Sigmoid colon (tissue), 7 donors: ENCODE data around the gene ACOX2. TPM values are rescaled to one million over a fixed set of nuclear protein-coding genes. Genes with fewer than 3 reads are reported as not detected.
"Not testable (repeated sequence)": the region's sequence is repeated elsewhere in the genome, so short reads cannot be mapped to it uniquely, and the experiment has no call there.

Experiments
- DNase-seq: peaks from one replicate; pipeline ENCODE4 v3.0.0-alpha.2; 2019
- H3K27ac ChIP-seq, 4 donors: fragments of 200-600 bp; sonication (generic); one replicate each; pipeline ENCODE4 v1.5.1; 2016 to 2019; ENCODE audit warnings: mild to moderate bottlenecking in 1 of 4
- H3K27me3 ChIP-seq, 3 donors: fragments of 200-600 bp; sonication (generic); one replicate each; pipeline ENCODE4 v1.5.1; 2019; ENCODE audit warnings: mild to moderate bottlenecking in 1 of 3
- H3K36me3 ChIP-seq, 4 donors: fragments of 200-600 bp; sonication (generic); one replicate each; pipeline ENCODE4 v1.5.1; 2016 to 2019
- H3K4me1 ChIP-seq, 4 donors: fragments of 200-600 bp; sonication (generic); one replicate each; pipeline ENCODE4 v1.5.1; 2017 to 2019
- H3K4me3 ChIP-seq, 4 donors: fragments of 200-600 bp; sonication (generic); one replicate each; pipeline ENCODE4 v1.5.1; 2017 to 2019; ENCODE audit warnings: mild to moderate bottlenecking in 2 of 4, moderate library complexity in 1 of 4
- H3K9me3 ChIP-seq, 4 donors: fragments of 200-600 bp in 3 of 4; sonication (generic) in 3 of 4; one replicate each; pipeline versions ENCODE4 v1.5.1 to v1.6.1; 2013 to 2019
- EP300 ChIP-seq, 4 donors: sonication (generic); formaldehyde crosslinking; IDR thresholded peaks; one replicate each; pipeline ENCODE4 v1.6.1; 2017; ENCODE audit warnings: antibody characterized with exemption in 4 of 4
- POLR2A ChIP-seq, 2 donors: fragments of 450-650 bp; IDR thresholded peaks; one replicate each; pipeline ENCODE4 v1.6.1; 2016; ENCODE audit warnings: antibody characterized with exemption in 2 of 2, mild to moderate bottlenecking in 2 of 2, moderate library complexity in 2 of 2
- POLR2AphosphoS5 ChIP-seq, 4 donors: sonication (generic); formaldehyde crosslinking; IDR thresholded peaks; one replicate each; pipeline ENCODE4 v1.6.1; 2017; ENCODE audit warnings: antibody characterized with exemption in 4 of 4
- WGBS, 2 donors: extraction: QIAGEN DNeasy Blood & Tissue Kit; methylation state at CpG; one replicate each; pipeline ENCODE4 v1.1.7; 2013; 5-methylcytosine and 5-hydroxymethylcytosine counted together
- intact Hi-C: fragments of 100-400 bp; cut with DNase I; formaldehyde crosslinking; loops from one replicate; pipeline ENCODE4 v1.15.1; 2023
- polyA plus RNA-seq, 3 donors: library from polyadenylated mRNA; stranded (reverse); fragments of 200-250 nt; gene quantifications; one replicate each; pipeline ENCODE4 v1.2.3, GENCODE V29; 2013
- total RNA-seq, 4 donors: library from RNA; depleted of rRNA; stranded (reverse); fragments of >200 nt; gene quantifications; one replicate each; pipeline ENCODE4 v1.1.0, GENCODE V29; 2016
- TF ChIP-seq, protein P1 (sequence below), 4 experiments: fragments of 450-650 bp in 3 of 4; fragments of 200-600 bp in 1 of 4; IDR thresholded peaks; one replicate each; pipeline ENCODE4 v1.5.1; 2016 to 2019; ENCODE audit warnings: antibody characterized with exemption in 4 of 4, mild to moderate bottlenecking in 3 of 4, moderate library complexity in 2 of 4
- donor health status: healthy with polysubstance abuse.
- donor health status: Bipolar disorder and iron deficiency.
- donor health status: healthy.

ACOX2 gene
- total and polyA plus RNA-seq, 7 donors: 6.9 to 35.8 (median 26.0) TPM

GRCh38 chr3:58529516-58530353 lies 7.3 kb downstream of the ACOX2 start:
- whole genome bisulfite sequencing, 2 donors: 89% methylated on average over 15 of the region's 15 CpGs
- Histone ChIP-seq H3K4me3 (no peak overlapping the region), H3K27me3 (no peaks in the 10 kb centered on the region), H3K27ac (no peak overlapping the region), H3K4me1 (peaks cover 0 to 18% (median 11%) of the 10 kb centered on the region in 4 donors), H3K36me3 (peaks cover 11 to 89% (median 21%) of the 10 kb centered on the region in 4 donors), H3K9me3 (no peaks in the 10 kb centered on the region)
- intact Hi-C loops: loop anchor here (5.0 kb wide), 1 partner anchor 222 kb away; the partner anchor contains the start of genes HTD2 and RPP14
- TF ChIP-seq EP300 (IDR thresholded peaks at IDR 0.05) (no peak), POLR2A (IDR thresholded peaks at IDR 0.05) (no peak), POLR2AphosphoS5 (IDR thresholded peaks at IDR 0.05) (no peak)
- TF ChIP-seq, protein P1, sequence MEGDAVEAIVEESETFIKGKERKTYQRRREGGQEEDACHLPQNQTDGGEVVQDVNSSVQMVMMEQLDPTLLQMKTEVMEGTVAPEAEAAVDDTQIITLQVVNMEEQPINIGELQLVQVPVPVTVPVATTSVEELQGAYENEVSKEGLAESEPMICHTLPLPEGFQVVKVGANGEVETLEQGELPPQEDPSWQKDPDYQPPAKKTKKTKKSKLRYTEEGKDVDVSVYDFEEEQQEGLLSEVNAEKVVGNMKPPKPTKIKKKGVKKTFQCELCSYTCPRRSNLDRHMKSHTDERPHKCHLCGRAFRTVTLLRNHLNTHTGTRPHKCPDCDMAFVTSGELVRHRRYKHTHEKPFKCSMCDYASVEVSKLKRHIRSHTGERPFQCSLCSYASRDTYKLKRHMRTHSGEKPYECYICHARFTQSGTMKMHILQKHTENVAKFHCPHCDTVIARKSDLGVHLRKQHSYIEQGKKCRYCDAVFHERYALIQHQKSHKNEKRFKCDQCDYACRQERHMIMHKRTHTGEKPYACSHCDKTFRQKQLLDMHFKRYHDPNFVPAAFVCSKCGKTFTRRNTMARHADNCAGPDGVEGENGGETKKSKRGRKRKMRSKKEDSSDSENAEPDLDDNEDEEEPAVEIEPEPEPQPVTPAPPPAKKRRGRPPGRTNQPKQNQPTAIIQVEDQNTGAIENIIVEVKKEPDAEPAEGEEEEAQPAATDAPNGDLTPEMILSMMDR (IDR thresholded peaks at IDR 0.05): no peak
- no peak for DNase-seq

- no peak overlapping the region for H3K4me3 ChIP-seq
- intact Hi-C loops: no loop called here
- H3K4me1 ChIP-seq: peaks cover 0 to 18% (median 11%) of the 10 kb centered on the region in 4 donors
- WGBS, 2 donors: 36 to 51% methylated on average over 6 of the region's 6 CpGs
- no peak for TF ChIP-seq POLR2AphosphoS5 (IDR thresholded peaks at IDR 0.05)
- TF ChIP-seq, protein P1 (IDR thresholded peaks at IDR 0.05): no peak
- no peak for TF ChIP-seq EP300 (IDR thresholded peaks at IDR 0.05)
- no peak for TF ChIP-seq POLR2A (IDR thresholded peaks at IDR 0.05)
- no peaks in the 10 kb centered on the region for H3K27me3 ChIP-seq
- no peaks in the 10 kb centered on the region for H3K9me3 ChIP-seq
- H3K27ac ChIP-seq: no peak overlapping the region
- no peak for DNase-seq
- H3K36me3 ChIP-seq: peaks cover 4 to 90% (median 21%) of the 10 kb centered on the region in 4 donors
These were observed 8.4 kb downstream of the ACOX2 start for GRCh38 chr3:58528629-58529028.

GRCh38 chr3:58527440-58527839 lies 9.6 kb downstream of the ACOX2 start:
- 78 to 89% methylated on average over 3 of the region's 3 CpGs for WGBS, 2 donors
- intact Hi-C loops, H3K9me3 ChIP-seq, H3K4me1 ChIP-seq, H3K27ac ChIP-seq, DNase-seq, H3K4me3 ChIP-seq, H3K27me3 ChIP-seq: not testable (repeated sequence)
- peaks cover 3 to 93% (median 20%) of the 10 kb centered on the region in 4 donors for H3K36me3 ChIP-seq

DNA sequence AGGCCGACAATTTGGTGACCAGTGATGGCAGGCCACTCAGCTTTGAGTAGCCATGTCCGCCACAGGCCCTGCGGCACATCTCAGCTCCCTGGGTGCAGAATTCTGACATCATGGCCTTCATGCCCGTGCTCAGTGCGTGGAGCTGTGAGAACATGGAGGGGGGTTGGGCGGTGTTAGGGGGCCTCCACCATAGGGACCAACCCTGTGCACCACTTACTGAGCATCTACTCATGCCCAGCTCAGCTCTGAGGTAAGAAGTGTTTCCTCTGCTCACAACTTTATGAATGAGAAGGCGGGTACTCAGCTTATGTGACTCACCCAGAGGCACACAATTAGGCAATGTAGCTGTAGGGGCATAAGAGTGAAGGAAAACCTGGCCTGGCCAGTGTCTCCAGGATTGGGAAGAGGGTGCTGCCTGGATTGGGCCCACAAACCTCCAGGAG lies 10.5 kb downstream of the ACOX2 start:
- H3K9me3 ChIP-seq: no peaks in the 10 kb centered on the region
- no peaks in the 10 kb centered on the region for H3K27me3 ChIP-seq
- WGBS, 2 donors: 81 to 85% methylated on average over 7 of the region's 7 CpGs
- H3K36me3 ChIP-seq: peaks cover 12 to 96% (median 19%) of the 10 kb centered on the region in 4 donors
- intact Hi-C loops: no loop called here
- H3K4me1 ChIP-seq: peaks cover 0 to 6% (median 2%) of the 10 kb centered on the region in 4 donors
- TF ChIP-seq EP300 (IDR thresholded peaks at IDR 0.05) (no peak), POLR2AphosphoS5 (IDR thresholded peaks at IDR 0.05) (no peak), POLR2A (IDR thresholded peaks at IDR 0.05) (no peak)
- TF ChIP-seq, protein P1 (IDR thresholded peaks at IDR 0.05): no peak
- no peak overlapping the region for H3K27ac ChIP-seq
- H3K4me3 ChIP-seq: no peak overlapping the region
- DNase-seq: no peak

- TF ChIP-seq POLR2AphosphoS5 (IDR thresholded peaks at IDR 0.05) (no peak), EP300 (IDR thresholded peaks at IDR 0.05) (no peak), POLR2A (IDR thresholded peaks at IDR 0.05) (no peak)
- TF ChIP-seq, protein P1 (IDR thresholded peaks at IDR 0.05): no peak
- Histone ChIP-seq H3K36me3 (peaks cover 12 to 96% (median 28%) of the 10 kb centered on the region in 4 donors), H3K4me1 (peaks cover 0 to 6% (median 2%) of the 10 kb centered on the region in 4 donors), H3K27ac (no peak overlapping the region), H3K27me3 (no peaks in the 10 kb centered on the region), H3K4me3 (no peak overlapping the region), H3K9me3 (no peaks in the 10 kb centered on the region)
- 94 to 95% methylated on average over 11 of the region's 11 CpGs for WGBS, 2 donors
- no peak for DNase-seq
- intact Hi-C loops: no loop called here
These were observed 12.6 kb downstream of the ACOX2 start for GRCh38 chr3:58524326-58524888.
